Liver (tissue), 3 donors: Measurements from ENCODE around the gene SMIM36.
A peak's percentile ranks its signal among the peaks of the same experiment; 100 is the strongest.

Source experiments
- CTCF ChIP-seq: fragments of 150-350 bp; IDR thresholded peaks from 2 replicates; pipeline ENCODE4 v1.5.1; 2017; ENCODE audit warnings: improper control_type of control experiment, low read depth, low read length; ENCODE audit not compliant: missing input control
- RAD21 ChIP-seq, 2 donors: IDR thresholded peaks; 2 replicates each; pipeline ENCODE4 v1.6.1; 2016; ENCODE audit warnings: antibody characterized with exemption in 2 of 2, mild to moderate bottlenecking in 2 of 2
- TF ChIP-seq, protein P1 (sequence below): IDR thresholded peaks from 2 replicates; pipeline ENCODE4 v1.6.1; 2016; ENCODE audit warnings: antibody characterized with exemption, mild to moderate bottlenecking
- TF ChIP-seq, protein P2 (sequence below): IDR thresholded peaks from 2 replicates; pipeline ENCODE4 v1.6.1; 2016; ENCODE audit warnings: antibody characterized with exemption
- donor health status: healthy.
- donor health status: healthy.

GRCh38 chr17:55437159-55437605 is 74.1 kb downstream of the SMIM36 start:
- no peak for TF ChIP-seq CTCF
- no peak for TF ChIP-seq RAD21 (IDR thresholded peaks at IDR 0.05)
- TF ChIP-seq, protein P1, sequence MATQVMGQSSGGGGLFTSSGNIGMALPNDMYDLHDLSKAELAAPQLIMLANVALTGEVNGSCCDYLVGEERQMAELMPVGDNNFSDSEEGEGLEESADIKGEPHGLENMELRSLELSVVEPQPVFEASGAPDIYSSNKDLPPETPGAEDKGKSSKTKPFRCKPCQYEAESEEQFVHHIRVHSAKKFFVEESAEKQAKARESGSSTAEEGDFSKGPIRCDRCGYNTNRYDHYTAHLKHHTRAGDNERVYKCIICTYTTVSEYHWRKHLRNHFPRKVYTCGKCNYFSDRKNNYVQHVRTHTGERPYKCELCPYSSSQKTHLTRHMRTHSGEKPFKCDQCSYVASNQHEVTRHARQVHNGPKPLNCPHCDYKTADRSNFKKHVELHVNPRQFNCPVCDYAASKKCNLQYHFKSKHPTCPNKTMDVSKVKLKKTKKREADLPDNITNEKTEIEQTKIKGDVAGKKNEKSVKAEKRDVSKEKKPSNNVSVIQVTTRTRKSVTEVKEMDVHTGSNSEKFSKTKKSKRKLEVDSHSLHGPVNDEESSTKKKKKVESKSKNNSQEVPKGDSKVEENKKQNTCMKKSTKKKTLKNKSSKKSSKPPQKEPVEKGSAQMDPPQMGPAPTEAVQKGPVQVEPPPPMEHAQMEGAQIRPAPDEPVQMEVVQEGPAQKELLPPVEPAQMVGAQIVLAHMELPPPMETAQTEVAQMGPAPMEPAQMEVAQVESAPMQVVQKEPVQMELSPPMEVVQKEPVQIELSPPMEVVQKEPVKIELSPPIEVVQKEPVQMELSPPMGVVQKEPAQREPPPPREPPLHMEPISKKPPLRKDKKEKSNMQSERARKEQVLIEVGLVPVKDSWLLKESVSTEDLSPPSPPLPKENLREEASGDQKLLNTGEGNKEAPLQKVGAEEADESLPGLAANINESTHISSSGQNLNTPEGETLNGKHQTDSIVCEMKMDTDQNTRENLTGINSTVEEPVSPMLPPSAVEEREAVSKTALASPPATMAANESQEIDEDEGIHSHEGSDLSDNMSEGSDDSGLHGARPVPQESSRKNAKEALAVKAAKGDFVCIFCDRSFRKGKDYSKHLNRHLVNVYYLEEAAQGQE, result peak; percentile 50
- TF ChIP-seq, protein P2, sequence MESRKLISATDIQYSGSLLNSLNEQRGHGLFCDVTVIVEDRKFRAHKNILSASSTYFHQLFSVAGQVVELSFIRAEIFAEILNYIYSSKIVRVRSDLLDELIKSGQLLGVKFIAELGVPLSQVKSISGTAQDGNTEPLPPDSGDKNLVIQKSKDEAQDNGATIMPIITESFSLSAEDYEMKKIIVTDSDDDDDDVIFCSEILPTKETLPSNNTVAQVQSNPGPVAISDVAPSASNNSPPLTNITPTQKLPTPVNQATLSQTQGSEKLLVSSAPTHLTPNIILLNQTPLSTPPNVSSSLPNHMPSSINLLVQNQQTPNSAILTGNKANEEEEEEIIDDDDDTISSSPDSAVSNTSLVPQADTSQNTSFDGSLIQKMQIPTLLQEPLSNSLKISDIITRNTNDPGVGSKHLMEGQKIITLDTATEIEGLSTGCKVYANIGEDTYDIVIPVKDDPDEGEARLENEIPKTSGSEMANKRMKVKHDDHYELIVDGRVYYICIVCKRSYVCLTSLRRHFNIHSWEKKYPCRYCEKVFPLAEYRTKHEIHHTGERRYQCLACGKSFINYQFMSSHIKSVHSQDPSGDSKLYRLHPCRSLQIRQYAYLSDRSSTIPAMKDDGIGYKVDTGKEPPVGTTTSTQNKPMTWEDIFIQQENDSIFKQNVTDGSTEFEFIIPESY, result no peak
